PC-3 (cell line): ENCODE results near the gene CDH16. TPM values are rescaled to one million over a fixed set of nuclear protein-coding genes. Genes with fewer than 3 reads are reported as not detected.

ENCODE experiments used
- ATAC-seq: fragments of 200-7000 bp; cut with Tn5 transposase; 2 replicates; pipeline ENCODE4 v1.9.1; 2020; ENCODE audit warnings: mild to moderate bottlenecking, moderate library complexity
- BruUV-seq: library from RNA; stranded (reverse); fragments of 400-500 nt; replicated peaks from 2 replicates; lab custom pipeline; 2021; lab: Mats Ljungman, UMichigan
- CTCF ChIA-PET: fragments of 300-600 bp; sonication (Branson Sonifier 250); formaldehyde crosslinking; loops from one replicate; lab custom pipeline; 2022; ENCODE audit warnings: antibody characterized with exemption; lab: Charles Lee
- POLR2A ChIA-PET: fragments of 300-600 bp; sonication (Branson Sonifier 250); formaldehyde crosslinking; loops from one replicate; lab custom pipeline; 2022; ENCODE audit warnings: antibody characterized with exemption; ENCODE audit not compliant: unreplicated experiment; lab: Charles Lee
- DNase-seq: peaks from one replicate; pipeline ENCODE4 v3.0.0-alpha.2; 2015
- H2AFZ ChIP-seq: fragments of 300-600 bp; sonication (generic); 2 replicates; pipeline ENCODE4 v1.6.0; 2016; ENCODE audit warnings: antibody characterized with exemption, low read length
- H3F3A ChIP-seq: fragments of 300-600 bp; sonication (generic); one replicate; pipeline ENCODE4 v1.6.0; 2017; ENCODE audit warnings: antibody characterized with exemption, low read length, control low read depth, mild to moderate bottlenecking; ENCODE audit not compliant: unreplicated experiment
- H3K27ac ChIP-seq: fragments of 300-600 bp; sonication (generic); 2 replicates; pipeline ENCODE4 v1.5.1; 2016; ENCODE audit warnings: mild to moderate bottlenecking, low read length
- H3K27me3 ChIP-seq: fragments of 300-600 bp; sonication (generic); 2 replicates; pipeline ENCODE4 v1.6.1; 2016; ENCODE audit warnings: low read length, mixed read lengths
- H3K36me3 ChIP-seq: fragments of 300-600 bp; sonication (generic); 2 replicates; pipeline ENCODE4 v1.6.1; 2016; ENCODE audit warnings: low read depth, mixed run types, low read length, mixed read lengths
- H3K4me1 ChIP-seq: fragments of 300-600 bp; sonication (generic); 2 replicates; pipeline ENCODE4 v1.5.1; 2016; ENCODE audit warnings: low read length; ENCODE audit not compliant: insufficient read depth
- H3K4me2 ChIP-seq: fragments of 300-600 bp; sonication (generic); 2 replicates; pipeline ENCODE4 v1.6.0; 2016; ENCODE audit warnings: low read length
- H3K4me3 ChIP-seq: fragments of 300-600 bp; sonication (generic); 2 replicates; pipeline ENCODE4 v1.5.1; 2016; ENCODE audit warnings: mild to moderate bottlenecking, low read length, mixed read lengths
- H3K79me2 ChIP-seq: fragments of 300-600 bp; sonication (generic); 2 replicates; pipeline ENCODE4 v1.6.1; 2017; ENCODE audit warnings: low read length, mixed read lengths
- H3K9ac ChIP-seq: fragments of 300-600 bp; sonication (generic); 2 replicates; pipeline ENCODE4 v1.6.0; 2016; ENCODE audit warnings: mild to moderate bottlenecking, low read length
- H3K9me2 ChIP-seq: fragments of 300-600 bp; sonication (generic); replicated peaks from 2 replicates; pipeline ENCODE4 v1.6.1; 2016; ENCODE audit warnings: mixed run types, low read length, mixed read lengths
- H3K9me3 ChIP-seq: fragments of 300-600 bp; sonication (generic); 2 replicates; pipeline ENCODE4 v1.6.1; 2016; ENCODE audit warnings: low read length, mixed read lengths
- H4K20me1 ChIP-seq: fragments of 300-600 bp; sonication (generic); 2 replicates; pipeline ENCODE4 v1.6.1; 2016; ENCODE audit warnings: low read length, mixed read lengths
- CTCF ChIP-seq: fragments of 300-600 bp; sonication (generic); conservative IDR thresholded peaks from 2 replicates; pipeline ENCODE4 v1.5.1; 2017; ENCODE audit warnings: antibody characterized with exemption, low read depth, mild to moderate bottlenecking, low read length
- EZH2 ChIP-seq: fragments of 300-600 bp; sonication (generic); IDR thresholded peaks from one replicate; pipeline ENCODE4 v1.6.1; 2017; ENCODE audit warnings: antibody characterized with exemption, mild to moderate bottlenecking, low read length; ENCODE audit not compliant: unreplicated experiment
- EZH2phosphoT487 ChIP-seq: fragments of 300-600 bp; sonication (generic); IDR thresholded peaks from 2 replicates; pipeline ENCODE4 v1.6.1; 2018; ENCODE audit warnings: mild to moderate bottlenecking, antibody characterized with exemption, low read length, borderline replicate concordance
- intact Hi-C: fragments of 100-400 bp; cut with micrococcal nuclease; formaldehyde crosslinking; loops from 2 replicates; pipeline ENCODE4 v1.9.0; 2023
- total RNA-seq: library from RNA; depleted of rRNA; stranded (reverse); fragments of >200 nt; gene quantifications from 2 replicates; pipeline ENCODE4 v1.2.3, GENCODE V29; 2014

Gene CDH16
- total RNA-seq, 1 experiment from 2014 or later = not detected

- ATAC-seq (no peak), DNase-seq (no peak)
- peaks cover 14% of the 10 kb centered on the region for H3K79me2 ChIP-seq
- intact Hi-C loops = no loop called here
- no peaks in the 10 kb centered on the region for H3K9me3 ChIP-seq
- peak overlapping the region; percentile 94 for H2AFZ ChIP-seq
- peaks cover 8% of the 10 kb centered on the region for H3K36me3 ChIP-seq
- TF ChIP-seq CTCF = no peak
- no peak for TF ChIP-seq EZH2
- no peak for TF ChIP-seq EZH2phosphoT487
- no peaks in the 10 kb centered on the region for H3K9me2 ChIP-seq
- peaks cover 9% of the 10 kb centered on the region; the same call in 1 of the 2 replicates for H3K4me1 ChIP-seq
- no peaks in the 10 kb centered on the region for H4K20me1 ChIP-seq
- H3K4me2 ChIP-seq = peak overlapping the region; percentile 96
- no peaks in the 10 kb centered on the region for H3F3A ChIP-seq
- H3K4me3 ChIP-seq = peak overlapping the region; percentile 96
- BruUV-seq = no TSS peak
- H3K27ac ChIP-seq = no peak overlapping the region
- POLR2A ChIA-PET = interaction anchor here (0.7 kb wide), 1 partner anchor 8 kb away, joined by 4 read pairs; no protein-coding TSS in a partner anchor
- H3K27me3 ChIP-seq = no peaks in the 10 kb centered on the region
- CTCF ChIA-PET = interaction anchor here (0.8 kb wide), 1 partner anchor 139 kb away, joined by 3 read pairs; no protein-coding TSS in a partner anchor
- peak overlapping the region; percentile 75 for H3K9ac ChIP-seq
Measured at GRCh38 chr16:66881014-66881417, 37.7 kb downstream of the CDH16 start.

- Histone ChIP-seq H3K9me2 (no peaks in the 10 kb centered on the region), H3K36me3 (peaks cover 8% of the 10 kb centered on the region), H3K27me3 (no peaks in the 10 kb centered on the region), H3K9me3 (no peaks in the 10 kb centered on the region), H3K4me2 (peak within 1 kb of the TSS; percentile 96), H3F3A (no peaks in the 10 kb centered on the region), H3K4me3 (peak within 1 kb of the TSS; percentile 96), H3K4me1 (peaks cover 9% of the 10 kb centered on the region; the same call in 1 of the 2 replicates), H3K79me2 (peaks cover 14% of the 10 kb centered on the region), H4K20me1 (no peaks in the 10 kb centered on the region), H2AFZ (peak within 1 kb of the TSS; percentile 94), H3K27ac (no peak within 1 kb of the TSS), H3K9ac (peak within 1 kb of the TSS; percentile 75)
- TF ChIP-seq EZH2phosphoT487 (no peak), CTCF (no peak), EZH2 (no peak)
- BruUV-seq = TSS peak; percentile 42
- ATAC-seq = peak; percentile 100
- POLR2A ChIA-PET = no interaction called here
- DNase-seq = peak; percentile 89
- CTCF ChIA-PET = interaction anchor here (0.5 to 0.8 kb wide), 2 partner anchors 50 to 139 kb away, joined by 3 read pairs; partner anchors contain the start of gene NAE1
- intact Hi-C loops = no loop called here
Measured at GRCh38 chr16:66880288-66881013, 38.2 kb downstream of the CDH16 start, which contains the start of gene PDP2. Gene PDP2, plus strand, starts transcription at chr16:66880515. Its CDS starts 3,770 bp downstream, at chr16:66884285.

- DNase-seq (no peak), ATAC-seq (no peak)
- Histone ChIP-seq H3K27me3 (no peaks in the 10 kb centered on the region), H3K9me3 (no peaks in the 10 kb centered on the region), H3K27ac (no peak overlapping the region), H3F3A (no peaks in the 10 kb centered on the region), H3K9me2 (no peaks in the 10 kb centered on the region), H3K4me2 (no peak overlapping the region), H3K4me3 (no peak overlapping the region), H3K9ac (no peak overlapping the region), H3K36me3 (no peaks in the 10 kb centered on the region), H4K20me1 (no peaks in the 10 kb centered on the region), H3K4me1 (peaks cover 14% of the 10 kb centered on the region; the same call in 1 of the 2 replicates), H2AFZ (no peak overlapping the region), H3K79me2 (peaks cover 14% of the 10 kb centered on the region)
- BruUV-seq = no TSS peak
- intact Hi-C loops = no loop called here
- TF ChIP-seq EZH2 (no peak), CTCF (no peak), EZH2phosphoT487 (no peak)
- ChIA-PET CTCF (no interaction called here), POLR2A (no interaction called here)
Measured at GRCh38 chr16:66878067-66878466, 40.6 kb downstream of the CDH16 start.
